SU-DHL-6 (cell line): Measurements from ENCODE around the gene NRP1.

Experiments
- CTCF ChIP-seq: fragments of 200-600 bp; sonication (generic); IDR thresholded peaks from one replicate; pipeline ENCODE4 v1.5.1; 2017; ENCODE audit warnings: antibody characterized with exemption, mild to moderate bottlenecking, low read length, moderate library complexity; ENCODE audit not compliant: insufficient read depth, poor library complexity, severe bottlenecking
- EZH2phosphoT487 ChIP-seq: fragments of 200-600 bp; sonication (generic), shearing (Covaris generic); conservative IDR thresholded peaks from 2 replicates; pipeline ENCODE4 v1.6.1; 2018; ENCODE audit warnings: mild to moderate bottlenecking, antibody characterized with exemption, low read length, moderate library complexity, mixed read lengths

DNA sequence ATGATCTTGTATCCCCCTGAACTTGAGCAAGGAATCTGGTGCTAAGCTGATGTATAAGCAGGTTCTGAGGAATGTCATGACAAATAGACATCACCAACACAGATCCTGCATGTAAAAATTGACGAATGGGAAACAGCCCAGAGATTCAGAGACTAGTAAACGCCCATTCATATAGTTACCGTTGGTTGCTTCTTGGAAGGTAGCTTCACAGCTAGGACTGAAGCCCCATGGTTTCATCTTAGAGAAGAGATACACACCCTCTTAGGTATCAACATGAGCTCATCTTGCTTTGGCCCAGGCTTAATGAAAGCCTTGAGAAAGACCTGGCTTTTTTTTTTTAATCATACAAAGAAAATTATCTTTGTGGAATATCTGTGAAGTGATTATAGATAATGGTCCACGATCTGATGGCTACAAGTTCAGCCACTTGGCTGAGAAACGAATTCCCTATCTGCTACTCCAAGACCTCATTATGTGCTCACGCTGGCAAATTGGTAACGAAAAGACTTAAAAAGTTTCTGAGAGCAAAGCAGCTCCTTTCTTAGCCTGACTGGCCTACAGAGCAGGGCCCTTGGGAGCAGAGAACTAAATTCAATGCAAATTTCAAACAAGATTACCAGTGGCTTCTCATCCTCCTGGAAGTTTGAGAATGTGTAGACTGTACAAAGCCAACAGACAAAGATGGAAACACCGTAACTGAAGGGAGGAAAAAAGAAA, 181.1 kb downstream of the NRP1 start:
- TF ChIP-seq CTCF, result no peak
- TF ChIP-seq EZH2phosphoT487, result no peak
